H9 (cell line): Measurements from ENCODE around the gene PLS3. TPM values are rescaled to one million over a fixed set of nuclear protein-coding genes. Genes with fewer than 3 reads are reported as not detected.

ENCODE experiments used
- DNase-seq: peaks from one replicate; pipeline ENCODE4 v3.0.0-alpha.2; 2017
- H2AFZ ChIP-seq: one replicate; pipeline ENCODE4 v1.6.1; 2013; ENCODE audit warnings: mild to moderate bottlenecking, low read length, control low read depth, moderate library complexity
- H2AK5ac ChIP-seq: 2 replicates; pipeline ENCODE4 v1.6.1; 2013; ENCODE audit warnings: low read length, control low read depth, mixed read lengths; ENCODE audit not compliant: insufficient read length
- H2BK120ac ChIP-seq: one replicate; pipeline ENCODE4 v1.6.1; 2013; ENCODE audit warnings: low read depth, mild to moderate bottlenecking, low read length, control low read depth, inconsistent platforms; ENCODE audit not compliant: poor library complexity, severe bottlenecking
- H2BK12ac ChIP-seq: 2 replicates; pipeline ENCODE4 v1.6.1; 2013; ENCODE audit warnings: low read length, control low read depth, mixed read lengths, low read depth; ENCODE audit not compliant: insufficient read length
- H2BK15ac ChIP-seq: 2 replicates; pipeline ENCODE4 v1.6.1; 2013; ENCODE audit warnings: low read depth, low read length, control low read depth
- H2BK20ac ChIP-seq: one replicate; pipeline ENCODE4 v1.6.1; 2013; ENCODE audit warnings: low read depth, mild to moderate bottlenecking, low read length, control low read depth, inconsistent platforms; ENCODE audit not compliant: poor library complexity, severe bottlenecking
- H2BK5ac ChIP-seq: 2 replicates; pipeline ENCODE4 v1.6.1; 2013; ENCODE audit warnings: low read length, control low read depth, mixed read lengths; ENCODE audit not compliant: insufficient read length
- H3K14ac ChIP-seq: 2 replicates; pipeline ENCODE4 v1.6.1; 2013; ENCODE audit warnings: low read length, control low read depth; ENCODE audit not compliant: insufficient read depth
- H3K18ac ChIP-seq: 2 replicates; pipeline ENCODE4 v1.6.1; 2013; ENCODE audit warnings: low read depth, mild to moderate bottlenecking, mixed read lengths, low read length, control low read depth; ENCODE audit not compliant: insufficient read length
- H3K23ac ChIP-seq: 2 replicates; pipeline ENCODE4 v1.6.1; 2013; ENCODE audit warnings: low read length, control low read depth, mixed read lengths, low read depth; ENCODE audit not compliant: insufficient read length
- H3K23me2 ChIP-seq: 2 replicates; pipeline ENCODE4 v1.6.1; 2013; ENCODE audit warnings: low read depth, mild to moderate bottlenecking, mixed read lengths, low read length, control low read depth; ENCODE audit not compliant: insufficient read length, poor library complexity, severe bottlenecking
- H3K27ac ChIP-seq: 2 replicates; pipeline ENCODE4 v1.5.1; 2013; ENCODE audit warnings: low read length, control low read depth, mixed read lengths, low read depth; ENCODE audit not compliant: insufficient read length
- H3K27me3 ChIP-seq: 2 replicates; pipeline ENCODE4 v1.6.1; 2013; ENCODE audit warnings: low read length, control low read depth, inconsistent platforms; ENCODE audit not compliant: insufficient read depth
- H3K4ac ChIP-seq: 2 replicates; pipeline ENCODE4 v1.6.1; 2013; ENCODE audit warnings: low read depth, mild to moderate bottlenecking, control low read depth, inconsistent platforms, low read length, moderate library complexity
- H3K4me1 ChIP-seq: 2 replicates; pipeline ENCODE4 v1.6.1; 2013; ENCODE audit warnings: low read length, control low read depth, inconsistent platforms; ENCODE audit not compliant: insufficient read depth
- H3K4me2 ChIP-seq: 2 replicates; pipeline ENCODE4 v1.6.1; 2013; ENCODE audit warnings: low read length, control low read depth, mixed read lengths; ENCODE audit not compliant: insufficient read length, insufficient read depth
- H3K56ac ChIP-seq: 2 replicates; pipeline ENCODE4 v1.6.1; 2013; ENCODE audit warnings: low read depth, mild to moderate bottlenecking, mixed read lengths, low read length, control low read depth; ENCODE audit not compliant: insufficient read length
- H3K79me1 ChIP-seq: 2 replicates; pipeline ENCODE4 v1.6.1; 2013; ENCODE audit warnings: low read depth, mild to moderate bottlenecking, moderate library complexity, low read length, control low read depth, inconsistent platforms; ENCODE audit not compliant: insufficient read depth, poor library complexity, severe bottlenecking
- H3K79me2 ChIP-seq: 2 replicates; pipeline ENCODE4 v1.6.1; 2013; ENCODE audit warnings: low read length, control low read depth, inconsistent platforms; ENCODE audit not compliant: insufficient read depth
- H3K9ac ChIP-seq: 2 replicates; pipeline ENCODE4 v1.6.1; 2013; ENCODE audit warnings: low read length, control low read depth, mixed read lengths; ENCODE audit not compliant: insufficient read length; ENCODE audit errors: extremely low read depth
- H3K9me3 ChIP-seq: one replicate; pipeline ENCODE4 v1.6.1; 2013; ENCODE audit warnings: low read depth, low read length, inconsistent platforms; ENCODE audit not compliant: control insufficient read depth
- H3T11ph ChIP-seq: one replicate; pipeline ENCODE4 v1.6.1; 2013; ENCODE audit warnings: mild to moderate bottlenecking, low read length, control low read depth, inconsistent platforms
- H4K20me1 ChIP-seq: one replicate; pipeline ENCODE4 v1.6.1; 2013; ENCODE audit not compliant: control insufficient read depth, insufficient read length, insufficient read depth
- H4K5ac ChIP-seq: 2 replicates; pipeline ENCODE4 v1.6.1; 2013; ENCODE audit warnings: low read depth, mild to moderate bottlenecking, mixed read lengths, low read length, control low read depth; ENCODE audit not compliant: insufficient read length
- H4K8ac ChIP-seq: replicated peaks from 2 replicates; pipeline ENCODE4 v1.6.1; 2013; ENCODE audit warnings: low read length, control low read depth, mixed read lengths, low read depth; ENCODE audit not compliant: insufficient read length
- H4K91ac ChIP-seq: 2 replicates; pipeline ENCODE4 v1.6.1; 2013; ENCODE audit warnings: low read depth, mild to moderate bottlenecking, moderate library complexity, mixed read lengths, low read length, control low read depth; ENCODE audit not compliant: insufficient read length
- H3K27ac Mint-ChIP-seq, 3 experiments: 2 replicates in 2 of 3; 3 replicates in 1 of 3; pipeline ENCODE4 v1.8.0; 2020 to 2021; ENCODE audit warnings: mixed read lengths in 3 of 3, mild to moderate bottlenecking in 1 of 3, moderate library complexity in 1 of 3
- H3K27me3 Mint-ChIP-seq: 2 replicates; pipeline ENCODE4 v1.8.0; 2021; ENCODE audit warnings: low read depth, mild to moderate bottlenecking, moderate library complexity, mixed read lengths
- H3K36me3 Mint-ChIP-seq, 3 experiments: 2 replicates in 2 of 3; 3 replicates in 1 of 3; pipeline ENCODE4 v1.8.0; 2020 to 2021; ENCODE audit warnings: low read depth in 3 of 3, mixed read lengths in 3 of 3; ENCODE audit not compliant: insufficient read depth in 1 of 3
- H3K4me1 Mint-ChIP-seq, 2 experiments: 2 replicates each; pipeline ENCODE4 v1.8.0; 2020; ENCODE audit warnings: mixed read lengths in 2 of 2
- H3K4me3 Mint-ChIP-seq, 2 experiments: 2 replicates in 1 of 2; 3 replicates in 1 of 2; pipeline ENCODE4 v1.8.0; 2020 to 2021; ENCODE audit warnings: mild to moderate bottlenecking in 2 of 2, mixed read lengths in 2 of 2, moderate library complexity in 1 of 2
- H3K9me3 Mint-ChIP-seq, 2 experiments: 2 replicates in 1 of 2; 3 replicates in 1 of 2; pipeline ENCODE4 v1.8.0; 2020; ENCODE audit warnings: mild to moderate bottlenecking in 2 of 2, mixed read lengths in 2 of 2, moderate library complexity in 1 of 2
- CTCF ChIP-seq: fragments of 200-600 bp; sonication (generic); conservative IDR thresholded peaks from 3 replicates; pipeline ENCODE4 v1.8.0; 2021; ENCODE audit warnings: antibody characterized with exemption, mild to moderate bottlenecking
- WGBS: extraction: QIAGEN DNeasy Blood & Tissue Kit; methylation state at CpG from one replicate; pipeline ENCODE4 v1.1.7; 2013; ENCODE audit warnings: missing lambda C conversion rate, low lambda C conversion rate, mixed read lengths; ENCODE audit not compliant: insufficient read length; ENCODE audit errors: extremely low coverage; 5-methylcytosine and 5-hydroxymethylcytosine counted together
- total RNA-seq: library from RNA; stranded (reverse); gene quantifications from 2 replicates; pipeline ENCODE4 v1.2.1, GENCODE V29; 2021

The PLS3 gene
- total RNA-seq, 1 experiment from 2014 or later, result 315 TPM

DNA sequence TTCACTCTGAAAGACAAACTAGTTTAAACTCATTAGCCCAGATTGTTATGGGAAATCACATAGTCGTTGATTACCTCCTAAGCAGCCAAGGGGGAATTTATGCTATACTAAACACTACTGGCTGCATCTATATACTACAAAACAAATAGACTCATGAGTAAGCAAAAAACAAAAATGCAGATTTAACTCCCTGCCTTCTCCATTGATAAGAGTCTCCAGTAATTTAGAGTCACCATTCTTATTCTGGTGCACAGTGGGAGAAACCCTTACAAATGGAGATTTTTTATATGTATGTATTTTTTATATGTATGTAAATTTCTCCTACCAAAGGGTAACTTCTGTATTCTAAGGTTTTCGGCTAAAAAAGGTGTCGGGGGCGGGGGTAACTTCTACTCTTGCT lies 126.6 kb downstream of the PLS3 start:
- Histone ChIP-seq H2BK5ac (no peak overlapping the region), H3K4me1 (peaks cover 11% of the 10 kb centered on the region; the same call in 1 of the 2 replicates), H3K79me1 (no peaks in the 10 kb centered on the region), H3K23me2 (no peaks in the 10 kb centered on the region), H2BK15ac (no peak overlapping the region), H3K9me3 (no peaks in the 10 kb centered on the region), H3T11ph (no peak overlapping the region), H4K20me1 (no peaks in the 10 kb centered on the region), H3K4me2 (no peak overlapping the region), H4K8ac (no peak overlapping the region), H4K91ac (no peak overlapping the region), H4K5ac (no peak overlapping the region), H2AK5ac (no peak overlapping the region), H3K18ac (no peak overlapping the region), H3K27ac (peak overlapping the region; percentile 86), H2BK120ac (no peak overlapping the region), H3K4ac (no peak overlapping the region), H2BK20ac (no peak overlapping the region), H2BK12ac (no peak overlapping the region), H3K9ac (no peak overlapping the region), H3K56ac (no peak overlapping the region), H2AFZ (no peak overlapping the region), H3K27me3 (no peaks in the 10 kb centered on the region), H3K79me2 (0 out of 2 replicates have a peak, but pooled peaks cover 2% of the 10 kb centered on the region), H3K14ac (no peak overlapping the region), H3K23ac (no peak overlapping the region)
- Mint-ChIP-seq H3K27me3 (no peaks in the 10 kb centered on the region), H3K4me1 (peaks cover 42 to 45% of the 10 kb centered on the region in 2 experiments), H3K27ac (peak overlapping the region; percentile 93 to 100 (median 98)), H3K36me3 (peaks cover 0 to 7% (median 0%) of the 10 kb centered on the region in 3 experiments; a peak in 2 of 7 replicates), H3K9me3 (no peaks in the 10 kb centered on the region; a peak in 2 of 5 replicates), H3K4me3 (peak overlapping the region in 1 of 2 experiments; percentile 38; a peak in 1 of 5 replicates)
- no peak for DNase-seq
- WGBS, result no CpG with 5 or more reads among the region's 4 CpGs
- no peak for TF ChIP-seq CTCF
